Esophagus squamous epithelium (tissue), 5 donors: ENCODE data around the gene GYS2. TPM values are rescaled to one million over a fixed set of nuclear protein-coding genes. Genes with fewer than 3 reads are reported as not detected.
A peak's percentile ranks its signal among the peaks of the same experiment; 100 is the strongest.
"Not testable (repeated sequence)": the region's sequence is repeated elsewhere in the genome, so short reads cannot be mapped to it uniquely, and the experiment has no call there.

Experiments used
- DNase-seq: peaks from one replicate; lab custom pipeline; 2025; lab: John Stamatoyannopoulos, UW
- H3K27ac ChIP-seq, 4 donors: fragments of 200-600 bp; sonication (generic); one replicate each; pipeline ENCODE4 v1.5.1; 2016 to 2019; ENCODE audit warnings: mild to moderate bottlenecking in 1 of 4
- H3K27me3 ChIP-seq, 4 donors: fragments of 200-600 bp; sonication (generic); 1 replicate in 3 of 4; 2 replicates in 1 of 4; pipeline versions ENCODE4 v1.5.1 to v1.6.0; 2017 to 2021; ENCODE audit warnings: antibody characterized with exemption in 1 of 4
- H3K36me3 ChIP-seq, 3 donors: fragments of 200-600 bp; sonication (generic); one replicate each; pipeline ENCODE4 v1.5.1; 2016 to 2019
- H3K4me1 ChIP-seq, 3 donors: fragments of 200-600 bp; sonication (generic); one replicate each; pipeline ENCODE4 v1.5.1; 2017 to 2019
- H3K4me3 ChIP-seq, 4 donors: fragments of 200-600 bp; sonication (generic); 1 replicate in 3 of 4; 2 replicates in 1 of 4; pipeline ENCODE4 v1.5.1; 2016 to 2019; ENCODE audit warnings: mild to moderate bottlenecking in 2 of 4, moderate library complexity in 1 of 4
- H3K9me3 ChIP-seq, 3 donors: fragments of 200-600 bp; sonication (generic); one replicate each; pipeline ENCODE4 v1.5.1; 2016 to 2019
- POLR2A ChIP-seq, 4 donors: fragments of 450-650 bp; IDR thresholded peaks; one replicate each; pipeline ENCODE4 v1.6.1; 2017; ENCODE audit warnings: antibody characterized with exemption in 4 of 4, mild to moderate bottlenecking in 4 of 4, moderate library complexity in 3 of 4
- WGBS, 2 donors: methylation state at CpG; one replicate each; pipeline ENCODE4 v1.1.5; 2018; 5-methylcytosine and 5-hydroxymethylcytosine counted together
- intact Hi-C: fragments of 100-400 bp; cut with DNase I; formaldehyde crosslinking; loops from one replicate; pipeline ENCODE4 v1.15.0; 2022
- total RNA-seq, 4 donors: library from RNA; depleted of rRNA; stranded (reverse); fragments of >200 nt; gene quantifications; one replicate each; pipeline ENCODE4 v1.1.0, GENCODE V29; 2016
- TF ChIP-seq, protein P1 (sequence below), 6 experiments: fragments of 450-650 bp in 4 of 6; fragments of 200-600 bp in 2 of 6; sonication (generic) in 2 of 6; IDR thresholded peaks; one replicate each; pipeline ENCODE4 v1.5.1; 2016 to 2019; ENCODE audit warnings: antibody characterized with exemption in 6 of 6, mild to moderate bottlenecking in 4 of 6, moderate library complexity in 4 of 6
- donor health status: DM: yes; HTN: yes; CAD: no.

The GYS2 gene
- total RNA-seq, 4 donors from 2014 or later, result 0.29 to 12.9 (median 3.2) TPM

DNA sequence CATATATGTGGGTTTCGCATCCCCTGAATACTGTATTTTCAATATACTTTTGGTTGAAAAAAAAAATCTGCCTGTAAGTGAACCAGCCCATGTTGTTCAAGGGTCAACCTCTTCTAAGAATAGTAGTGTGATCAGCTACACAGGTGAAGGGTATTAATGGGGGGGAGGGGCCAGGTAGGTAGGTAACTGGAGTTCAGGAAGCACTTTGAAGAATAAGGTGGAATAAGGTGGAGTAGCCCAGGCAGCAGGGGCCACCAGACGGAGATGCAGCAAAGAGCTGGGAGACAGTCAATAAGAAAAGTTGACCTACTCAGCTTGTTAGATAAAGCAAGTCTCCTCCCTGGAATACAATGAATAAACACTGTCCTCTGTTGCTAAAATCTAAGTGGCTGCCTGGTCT, 43.7 kb upstream of the GYS2 start:
- intact Hi-C loops, result no loop called here
- 93 to 100% methylated on average over 2 of the region's 2 CpGs for WGBS, 2 donors
- H3K4me1 ChIP-seq, result peaks cover 0 to 23% (median 0%) of the 10 kb centered on the region in 3 donors

DNA sequence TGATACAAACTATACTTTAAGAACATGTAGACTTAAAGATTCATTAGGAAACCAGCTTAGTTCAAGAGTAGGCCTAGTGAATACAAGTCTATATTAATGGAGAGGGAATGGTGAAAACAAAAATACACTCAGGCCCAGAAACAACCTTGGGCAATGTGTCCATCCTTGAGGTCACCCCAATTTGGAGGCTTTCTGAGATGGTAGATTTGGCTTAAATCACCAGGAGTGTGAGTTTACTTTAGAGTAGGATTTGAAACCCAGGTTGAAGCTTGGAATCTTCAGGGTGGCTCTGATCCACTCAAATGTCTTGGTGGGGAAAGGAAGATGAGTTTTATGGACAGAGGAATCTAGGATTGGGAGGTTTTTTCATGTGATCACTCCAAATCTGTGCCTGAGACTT, 42.5 kb upstream of the GYS2 start:
- Histone ChIP-seq H3K4me1 (peaks cover 0 to 26% (median 0%) of the 10 kb centered on the region in 3 donors), H3K27ac (no peak overlapping the region), H3K36me3 (peaks cover 3 to 89% (median 6%) of the 10 kb centered on the region in 3 donors), H3K4me3 (no peak overlapping the region), H3K9me3 (no peaks in the 10 kb centered on the region), H3K27me3 (no peaks in the 10 kb centered on the region)
- TF ChIP-seq POLR2A (IDR thresholded peaks at IDR 0.05), result no peak
- TF ChIP-seq, protein P1, sequence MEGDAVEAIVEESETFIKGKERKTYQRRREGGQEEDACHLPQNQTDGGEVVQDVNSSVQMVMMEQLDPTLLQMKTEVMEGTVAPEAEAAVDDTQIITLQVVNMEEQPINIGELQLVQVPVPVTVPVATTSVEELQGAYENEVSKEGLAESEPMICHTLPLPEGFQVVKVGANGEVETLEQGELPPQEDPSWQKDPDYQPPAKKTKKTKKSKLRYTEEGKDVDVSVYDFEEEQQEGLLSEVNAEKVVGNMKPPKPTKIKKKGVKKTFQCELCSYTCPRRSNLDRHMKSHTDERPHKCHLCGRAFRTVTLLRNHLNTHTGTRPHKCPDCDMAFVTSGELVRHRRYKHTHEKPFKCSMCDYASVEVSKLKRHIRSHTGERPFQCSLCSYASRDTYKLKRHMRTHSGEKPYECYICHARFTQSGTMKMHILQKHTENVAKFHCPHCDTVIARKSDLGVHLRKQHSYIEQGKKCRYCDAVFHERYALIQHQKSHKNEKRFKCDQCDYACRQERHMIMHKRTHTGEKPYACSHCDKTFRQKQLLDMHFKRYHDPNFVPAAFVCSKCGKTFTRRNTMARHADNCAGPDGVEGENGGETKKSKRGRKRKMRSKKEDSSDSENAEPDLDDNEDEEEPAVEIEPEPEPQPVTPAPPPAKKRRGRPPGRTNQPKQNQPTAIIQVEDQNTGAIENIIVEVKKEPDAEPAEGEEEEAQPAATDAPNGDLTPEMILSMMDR (IDR thresholded peaks at IDR 0.05), result no peak
- no peak for DNase-seq
- intact Hi-C loops, result no loop called here

More for the DNA sequence above, 43.7 kb upstream of the GYS2 start:
- peaks cover 3 to 89% (median 6%) of the 10 kb centered on the region in 3 donors for H3K36me3 ChIP-seq
- H3K4me3 ChIP-seq, result no peak overlapping the region
- no peak overlapping the region for H3K27ac ChIP-seq
- no peaks in the 10 kb centered on the region for H3K9me3 ChIP-seq
- H3K27me3 ChIP-seq, result no peaks in the 10 kb centered on the region
- no peak for DNase-seq
- TF ChIP-seq, protein P1 (IDR thresholded peaks at IDR 0.05), result no peak
- no peak for TF ChIP-seq POLR2A (IDR thresholded peaks at IDR 0.05)

DNA sequence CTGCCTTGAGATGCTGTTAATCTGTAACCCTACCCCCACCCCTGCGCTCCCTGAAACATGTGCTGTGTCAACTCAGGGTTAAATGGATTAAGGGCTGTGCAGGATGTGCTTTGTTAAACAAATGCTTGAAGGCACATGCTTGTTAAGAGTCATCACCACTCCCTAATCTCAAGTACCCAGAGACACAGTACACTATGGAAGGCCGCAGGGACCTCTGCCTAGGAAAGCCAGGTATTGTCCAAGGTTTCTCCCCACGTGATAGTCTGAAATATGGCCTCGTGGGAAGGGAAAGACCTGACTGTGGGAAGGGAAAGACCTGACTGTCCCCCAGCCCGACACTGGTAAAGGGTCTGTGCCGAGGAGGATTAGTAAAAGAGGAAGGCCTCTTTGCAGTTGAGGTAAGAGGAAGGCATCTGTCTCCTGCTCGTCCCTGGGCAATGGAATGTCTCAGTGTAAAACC, 40.4 kb upstream of the GYS2 start:
- Histone ChIP-seq H3K36me3 (peaks cover 3 to 87% (median 19%) of the 10 kb centered on the region in 3 donors), H3K4me1 (peaks cover 0 to 26% (median 0%) of the 10 kb centered on the region in 3 donors), H3K27ac (peak overlapping the region in 1 of 4 donors; percentile 19)
- H3K9me3 ChIP-seq, H3K27me3 ChIP-seq, DNase-seq, intact Hi-C loops, H3K4me3 ChIP-seq: not testable (repeated sequence)
- 29 to 48% methylated on average over 6 to 7 of the region's 7 CpGs for WGBS, 2 donors

DNA sequence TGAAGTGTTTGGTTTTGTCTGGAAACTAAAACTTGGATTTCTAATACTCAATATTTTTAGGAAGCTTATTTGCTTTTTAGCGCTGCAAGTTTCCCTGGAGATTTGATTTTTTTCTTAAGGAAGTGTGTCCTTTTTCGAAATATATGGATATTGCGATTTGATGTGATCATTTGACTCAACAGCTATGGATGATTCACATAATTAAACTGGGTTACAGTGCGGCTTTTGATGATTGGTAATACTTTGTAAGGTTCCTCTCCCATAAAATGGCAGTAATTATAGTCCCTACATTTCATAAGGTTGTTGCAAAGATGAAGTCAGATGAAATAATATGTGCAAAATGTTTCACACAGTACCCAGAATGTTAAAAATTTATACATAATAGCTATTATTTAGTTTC, 39.9 kb upstream of the GYS2 start:
- no peak overlapping the region for H3K27ac ChIP-seq
- TF ChIP-seq, protein P1 (IDR thresholded peaks at IDR 0.05), result no peak
- no peak for TF ChIP-seq POLR2A (IDR thresholded peaks at IDR 0.05)
- H3K36me3 ChIP-seq, result peaks cover 3 to 87% (median 19%) of the 10 kb centered on the region in 3 donors
- intact Hi-C loops, result no loop called here
- H3K4me1 ChIP-seq, result peaks cover 0 to 26% (median 0%) of the 10 kb centered on the region in 3 donors
- no peaks in the 10 kb centered on the region for H3K27me3 ChIP-seq
- no peaks in the 10 kb centered on the region for H3K9me3 ChIP-seq
- DNase-seq, result no peak
- WGBS, 2 donors, result 77 to 82% methylated on average over 4 of the region's 4 CpGs
- no peak overlapping the region for H3K4me3 ChIP-seq

DNA sequence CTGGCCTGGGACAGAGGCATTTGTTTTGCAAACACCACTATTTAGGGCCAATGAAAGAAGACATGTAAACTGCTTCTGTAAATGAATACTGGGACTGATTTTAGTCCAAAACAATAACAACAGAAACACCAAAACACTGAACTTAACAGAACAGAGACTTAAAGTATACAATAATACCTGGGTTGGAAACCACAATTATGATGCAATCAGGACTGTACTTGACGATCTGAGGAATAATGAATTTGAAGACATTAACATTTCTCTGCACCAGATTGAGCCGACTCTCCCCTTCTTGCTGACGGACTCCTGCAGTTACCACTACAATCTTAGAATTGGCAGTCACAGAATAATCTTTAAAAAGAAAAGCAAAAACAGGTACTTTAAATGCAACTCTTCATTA, 39.1 kb upstream of the GYS2 start:
- H3K9me3 ChIP-seq, result no peaks in the 10 kb centered on the region
- no peak overlapping the region for H3K27ac ChIP-seq
- no peak overlapping the region for H3K4me3 ChIP-seq
- intact Hi-C loops, result no loop called here
- peaks cover 3 to 89% (median 19%) of the 10 kb centered on the region in 3 donors for H3K36me3 ChIP-seq
- WGBS, 2 donors, result 67 to 79% methylated on average over 3 of the region's 3 CpGs
- no peaks in the 10 kb centered on the region for H3K27me3 ChIP-seq
- H3K4me1 ChIP-seq, result peaks cover 0 to 26% (median 0%) of the 10 kb centered on the region in 3 donors
- no peak for DNase-seq
- TF ChIP-seq, protein P1 (IDR thresholded peaks at IDR 0.05), result no peak
- TF ChIP-seq POLR2A (IDR thresholded peaks at IDR 0.05), result no peak
